ENCODE results near the gene AGPAT3. TPM values are rescaled to one million over a fixed set of nuclear protein-coding genes. Genes with fewer than 3 reads are reported as not detected.

Gene AGPAT3
- total and polyA plus RNA-seq, 10 of the 15 experiments (the other 5 are each of a cell fraction or from before 2014, with no cell fraction given), result 1.2 to 110 (median 30.8) TPM

DNA sequence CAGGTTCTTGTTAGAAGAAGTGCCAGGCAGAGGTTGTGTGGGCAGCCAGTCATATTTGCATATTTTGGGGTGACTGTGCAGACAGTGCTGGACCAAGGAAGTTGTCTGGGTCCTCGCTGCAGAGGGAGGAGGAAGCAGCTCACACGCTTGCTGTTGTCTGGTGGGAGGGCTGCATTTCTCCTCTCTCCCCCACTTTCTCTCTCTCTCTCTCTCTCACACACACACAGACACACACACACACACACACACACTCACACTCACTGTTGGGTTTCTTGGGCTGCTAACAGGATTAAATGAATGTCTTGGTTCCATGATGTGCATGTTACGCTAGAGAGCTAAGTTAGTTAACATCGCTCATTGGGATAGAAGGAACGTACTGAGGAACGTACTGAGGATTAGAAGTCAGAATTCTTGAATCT, 72.9 kb downstream of the AGPAT3 start (continued):
- TF ChIP-seq, protein P1, sequence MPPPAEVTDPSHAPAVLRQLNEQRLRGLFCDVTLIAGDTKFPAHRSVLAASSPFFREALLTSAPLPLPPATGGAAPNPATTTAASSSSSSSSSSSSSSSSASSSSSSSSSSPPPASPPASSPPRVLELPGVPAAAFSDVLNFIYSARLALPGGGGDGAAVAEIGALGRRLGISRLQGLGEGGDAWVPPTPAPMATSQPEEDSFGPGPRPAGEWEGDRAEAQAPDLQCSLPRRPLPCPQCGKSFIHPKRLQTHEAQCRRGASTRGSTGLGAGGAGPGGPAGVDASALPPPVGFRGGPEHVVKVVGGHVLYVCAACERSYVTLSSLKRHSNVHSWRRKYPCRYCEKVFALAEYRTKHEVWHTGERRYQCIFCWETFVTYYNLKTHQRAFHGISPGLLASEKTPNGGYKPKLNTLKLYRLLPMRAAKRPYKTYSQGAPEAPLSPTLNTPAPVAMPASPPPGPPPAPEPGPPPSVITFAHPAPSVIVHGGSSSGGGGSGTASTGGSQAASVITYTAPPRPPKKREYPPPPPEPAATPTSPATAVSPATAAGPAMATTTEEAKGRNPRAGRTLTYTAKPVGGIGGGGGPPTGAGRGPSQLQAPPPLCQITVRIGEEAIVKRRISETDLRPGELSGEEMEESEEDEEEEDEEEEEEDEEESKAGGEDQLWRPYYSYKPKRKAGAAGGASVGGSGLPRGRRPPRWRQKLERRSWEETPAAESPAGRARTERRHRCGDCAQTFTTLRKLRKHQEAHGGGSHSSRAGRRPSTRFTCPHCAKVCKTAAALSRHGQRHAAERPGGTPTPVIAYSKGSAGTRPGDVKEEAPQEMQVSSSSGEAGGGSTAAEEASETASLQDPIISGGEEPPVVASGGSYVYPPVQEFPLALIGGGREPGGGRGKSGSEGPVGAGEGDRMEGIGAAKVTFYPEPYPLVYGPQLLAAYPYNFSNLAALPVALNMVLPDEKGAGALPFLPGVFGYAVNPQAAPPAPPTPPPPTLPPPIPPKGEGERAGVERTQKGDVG (CRISPR knock-in tag; IDR thresholded peaks at IDR 0.05), result no peak
- no peak for TF ChIP-seq RAD21 (IDR thresholded peaks at IDR 0.05; ENCODE audit: insufficient read depth, low read depth, low read length)
- peak; percentile 82 for TF ChIP-seq POLR2AphosphoS5 (IDR thresholded peaks at IDR 0.05; ENCODE audit: low read length)
- TF ChIP-seq TCF12 (IDR thresholded peaks at IDR 0.05; ENCODE audit: low read depth, low read length), result 0 out of 2 replicates have a peak, but pooled peaks have one; percentile 8
- peak; percentile 26 for TF ChIP-seq RELA (IDR thresholded peaks at IDR 0.05; ENCODE audit: borderline replicate concordance, partially characterized antibody)
- TF ChIP-seq MEF2B (IDR thresholded peaks at IDR 0.05; ENCODE audit: partially characterized antibody, poor library complexity, severe bottlenecking), result no peak
- TF ChIP-seq, protein P2, sequence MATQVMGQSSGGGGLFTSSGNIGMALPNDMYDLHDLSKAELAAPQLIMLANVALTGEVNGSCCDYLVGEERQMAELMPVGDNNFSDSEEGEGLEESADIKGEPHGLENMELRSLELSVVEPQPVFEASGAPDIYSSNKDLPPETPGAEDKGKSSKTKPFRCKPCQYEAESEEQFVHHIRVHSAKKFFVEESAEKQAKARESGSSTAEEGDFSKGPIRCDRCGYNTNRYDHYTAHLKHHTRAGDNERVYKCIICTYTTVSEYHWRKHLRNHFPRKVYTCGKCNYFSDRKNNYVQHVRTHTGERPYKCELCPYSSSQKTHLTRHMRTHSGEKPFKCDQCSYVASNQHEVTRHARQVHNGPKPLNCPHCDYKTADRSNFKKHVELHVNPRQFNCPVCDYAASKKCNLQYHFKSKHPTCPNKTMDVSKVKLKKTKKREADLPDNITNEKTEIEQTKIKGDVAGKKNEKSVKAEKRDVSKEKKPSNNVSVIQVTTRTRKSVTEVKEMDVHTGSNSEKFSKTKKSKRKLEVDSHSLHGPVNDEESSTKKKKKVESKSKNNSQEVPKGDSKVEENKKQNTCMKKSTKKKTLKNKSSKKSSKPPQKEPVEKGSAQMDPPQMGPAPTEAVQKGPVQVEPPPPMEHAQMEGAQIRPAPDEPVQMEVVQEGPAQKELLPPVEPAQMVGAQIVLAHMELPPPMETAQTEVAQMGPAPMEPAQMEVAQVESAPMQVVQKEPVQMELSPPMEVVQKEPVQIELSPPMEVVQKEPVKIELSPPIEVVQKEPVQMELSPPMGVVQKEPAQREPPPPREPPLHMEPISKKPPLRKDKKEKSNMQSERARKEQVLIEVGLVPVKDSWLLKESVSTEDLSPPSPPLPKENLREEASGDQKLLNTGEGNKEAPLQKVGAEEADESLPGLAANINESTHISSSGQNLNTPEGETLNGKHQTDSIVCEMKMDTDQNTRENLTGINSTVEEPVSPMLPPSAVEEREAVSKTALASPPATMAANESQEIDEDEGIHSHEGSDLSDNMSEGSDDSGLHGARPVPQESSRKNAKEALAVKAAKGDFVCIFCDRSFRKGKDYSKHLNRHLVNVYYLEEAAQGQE (IDR thresholded peaks at IDR 0.05; ENCODE audit: low read depth, low read length), result no peak
- no peak for TF ChIP-seq EZH2 (IDR thresholded peaks at IDR 0.05; ENCODE audit: borderline replicate concordance, control insufficient read depth, low read depth, low read length)
